Stimulated activated naive CD8-positive, alpha-beta T cell treated with anti-CD3 and anti-CD28 coated beads, Interleukin-15, Interleukin-2, amounts not matched to agents 100 ng/mL and 50 ng/mL, for 24 hours (primary cell): ENCODE measurements around the gene EML6.
"Not testable (repeated sequence)": the region's sequence is repeated elsewhere in the genome, so short reads cannot be mapped to it uniquely, and the experiment has no call there.

Experiments used
- H3K27ac Mint-ChIP-seq: one replicate; pipeline ENCODE4 v1.8.0; 2021; ENCODE audit warnings: mild to moderate bottlenecking, mixed read lengths
- H3K27me3 Mint-ChIP-seq: one replicate; pipeline ENCODE4 v1.8.0; 2021; ENCODE audit warnings: mixed read lengths
- H3K36me3 Mint-ChIP-seq: one replicate; pipeline ENCODE4 v1.8.0; 2021; ENCODE audit warnings: low read depth, mixed read lengths
- H3K4me1 Mint-ChIP-seq: one replicate; pipeline ENCODE4 v1.8.0; 2021; ENCODE audit warnings: low read depth, mixed read lengths
- H3K4me3 Mint-ChIP-seq: one replicate; pipeline ENCODE4 v1.8.0; 2021; ENCODE audit warnings: mild to moderate bottlenecking, mixed read lengths
- H3K9me3 Mint-ChIP-seq: one replicate; pipeline ENCODE4 v1.8.0; 2021; ENCODE audit warnings: mixed read lengths

Gene EML6

GRCh38 chr2:54855434-54855833 lies 132.0 kb downstream of the EML6 start:
- Mint-ChIP-seq H3K36me3 (no peaks in the 10 kb centered on the region), H3K27ac (no peak overlapping the region), H3K27me3 (no peaks in the 10 kb centered on the region), H3K4me1 (no peaks in the 10 kb centered on the region), H3K9me3 (no peaks in the 10 kb centered on the region), H3K4me3 (no peak overlapping the region)

- Mint-ChIP-seq H3K27me3 (no peaks in the 10 kb centered on the region), H3K36me3 (no peaks in the 10 kb centered on the region), H3K4me1 (no peaks in the 10 kb centered on the region), H3K27ac (no peak overlapping the region), H3K9me3 (no peaks in the 10 kb centered on the region), H3K4me3 (no peak overlapping the region)
Measured at GRCh38 chr2:54858021-54858681, 134.7 kb downstream of the EML6 start.

- no peak overlapping the region for H3K27ac Mint-ChIP-seq
- no peaks in the 10 kb centered on the region for H3K4me1 Mint-ChIP-seq
Measured at GRCh38 chr2:54859416-54859815, 136.0 kb downstream of the EML6 start.

GRCh38 chr2:54859997-54860701 lies 136.7 kb downstream of the EML6 start:
- H3K9me3 Mint-ChIP-seq: no peaks in the 10 kb centered on the region
- no peaks in the 10 kb centered on the region for H3K4me1 Mint-ChIP-seq
- no peaks in the 10 kb centered on the region for H3K27me3 Mint-ChIP-seq
- H3K4me3 Mint-ChIP-seq: no peak overlapping the region
- no peaks in the 10 kb centered on the region for H3K36me3 Mint-ChIP-seq
- H3K27ac Mint-ChIP-seq: no peak overlapping the region

More at GRCh38 chr2:54859416-54859815, 136.0 kb downstream of the EML6 start:
- Mint-ChIP-seq H3K36me3 (no peaks in the 10 kb centered on the region), H3K9me3 (no peaks in the 10 kb centered on the region), H3K27me3 (no peaks in the 10 kb centered on the region), H3K4me3 (no peak overlapping the region)

- Mint-ChIP-seq H3K36me3 (no peaks in the 10 kb centered on the region), H3K9me3 (no peaks in the 10 kb centered on the region), H3K27ac (no peak overlapping the region), H3K4me3 (no peak overlapping the region), H3K27me3 (no peaks in the 10 kb centered on the region), H3K4me1 (peaks cover 6% of the 10 kb centered on the region)
Measured at GRCh38 chr2:54862229-54862628, 138.8 kb downstream of the EML6 start.

- peaks cover 12% of the 10 kb centered on the region for H3K4me1 Mint-ChIP-seq
- no peak overlapping the region for H3K4me3 Mint-ChIP-seq
- no peaks in the 10 kb centered on the region for H3K9me3 Mint-ChIP-seq
- no peaks in the 10 kb centered on the region for H3K27me3 Mint-ChIP-seq
- no peaks in the 10 kb centered on the region for H3K36me3 Mint-ChIP-seq
- H3K27ac Mint-ChIP-seq: no peak overlapping the region
Measured at GRCh38 chr2:54862742-54863141, 139.3 kb downstream of the EML6 start.

GRCh38 chr2:54863660-54864059 lies 140.2 kb downstream of the EML6 start:
- no peaks in the 10 kb centered on the region for H3K27me3 Mint-ChIP-seq
- H3K4me1 Mint-ChIP-seq: peaks cover 13% of the 10 kb centered on the region
- no peaks in the 10 kb centered on the region for H3K36me3 Mint-ChIP-seq
- H3K4me3 Mint-ChIP-seq: no peak overlapping the region
- no peak overlapping the region for H3K27ac Mint-ChIP-seq
- H3K9me3 Mint-ChIP-seq: no peaks in the 10 kb centered on the region

- Mint-ChIP-seq H3K27ac (no peak overlapping the region), H3K9me3 (no peaks in the 10 kb centered on the region), H3K4me1 (peaks cover 13% of the 10 kb centered on the region), H3K36me3 (no peaks in the 10 kb centered on the region), H3K27me3 (no peaks in the 10 kb centered on the region), H3K4me3 (no peak overlapping the region)
Measured at GRCh38 chr2:54864096-54864495, 140.6 kb downstream of the EML6 start.

GRCh38 chr2:54864727-54865126 lies 141.3 kb downstream of the EML6 start:
- Mint-ChIP-seq H3K9me3 (no peaks in the 10 kb centered on the region), H3K27ac (no peak overlapping the region), H3K4me1 (peaks cover 13% of the 10 kb centered on the region), H3K27me3 (no peaks in the 10 kb centered on the region), H3K36me3 (no peaks in the 10 kb centered on the region), H3K4me3 (no peak overlapping the region)

GRCh38 chr2:54866179-54866578 lies 142.7 kb downstream of the EML6 start:
- H3K9me3 Mint-ChIP-seq: no peaks in the 10 kb centered on the region
- H3K4me3 Mint-ChIP-seq: no peak overlapping the region
- H3K4me1 Mint-ChIP-seq: peaks cover 13% of the 10 kb centered on the region
- no peak overlapping the region for H3K27ac Mint-ChIP-seq
- H3K27me3 Mint-ChIP-seq: no peaks in the 10 kb centered on the region
- no peaks in the 10 kb centered on the region for H3K36me3 Mint-ChIP-seq

- no peaks in the 10 kb centered on the region for H3K36me3 Mint-ChIP-seq
- H3K27me3 Mint-ChIP-seq: no peaks in the 10 kb centered on the region
- no peak overlapping the region for H3K27ac Mint-ChIP-seq
- H3K4me1 Mint-ChIP-seq: peaks cover 13% of the 10 kb centered on the region
- H3K4me3 Mint-ChIP-seq: no peak overlapping the region
- no peaks in the 10 kb centered on the region for H3K9me3 Mint-ChIP-seq
Measured at GRCh38 chr2:54866868-54867267, 143.4 kb downstream of the EML6 start.

- no peaks in the 10 kb centered on the region for H3K9me3 Mint-ChIP-seq
- no peak overlapping the region for H3K27ac Mint-ChIP-seq
- H3K36me3 Mint-ChIP-seq: no peaks in the 10 kb centered on the region
- no peaks in the 10 kb centered on the region for H3K27me3 Mint-ChIP-seq
- H3K4me1 Mint-ChIP-seq: peaks cover 13% of the 10 kb centered on the region
- no peak overlapping the region for H3K4me3 Mint-ChIP-seq
Measured at GRCh38 chr2:54867457-54867856, 144.0 kb downstream of the EML6 start.

GRCh38 chr2:54871457-54872107 lies 148.1 kb downstream of the EML6 start:
- Mint-ChIP-seq H3K4me1 (peaks cover 13% of the 10 kb centered on the region), H3K36me3 (no peaks in the 10 kb centered on the region), H3K4me3 (no peak overlapping the region), H3K9me3 (no peaks in the 10 kb centered on the region), H3K27me3 (no peaks in the 10 kb centered on the region), H3K27ac (no peak overlapping the region)

- Mint-ChIP-seq H3K27me3 (no peaks in the 10 kb centered on the region), H3K9me3 (no peaks in the 10 kb centered on the region), H3K27ac (no peak overlapping the region), H3K4me1 (peaks cover 1% of the 10 kb centered on the region), H3K4me3 (no peak overlapping the region), H3K36me3 (no peaks in the 10 kb centered on the region)
Measured at GRCh38 chr2:54872780-54873179, 149.3 kb downstream of the EML6 start.

GRCh38 chr2:54873236-54873635 lies 149.8 kb downstream of the EML6 start:
- H3K27me3 Mint-ChIP-seq, H3K36me3 Mint-ChIP-seq, H3K4me1 Mint-ChIP-seq, H3K4me3 Mint-ChIP-seq, H3K9me3 Mint-ChIP-seq, H3K27ac Mint-ChIP-seq: not testable (repeated sequence)
